Endothelial cell of umbilical vein (primary cell): ENCODE results near the gene FBXO10. TPM values are rescaled to one million over a fixed set of nuclear protein-coding genes. Genes with fewer than 3 reads are reported as not detected.
"Not testable (repeated sequence)": the region's sequence is repeated elsewhere in the genome, so short reads cannot be mapped to it uniquely, and the experiment has no call there.

Source experiments
- BruUV-seq: library from RNA; stranded (reverse); fragments of 400-500 nt; replicated peaks from 2 replicates; lab custom pipeline; 2021; lab: Mats Ljungman, UMichigan
- CTCF ChIA-PET: fragments of 300-600, 350-600 bp; sonication (Branson Sonifier 250); formaldehyde crosslinking; loops from one replicate; lab custom pipeline; 2021; ENCODE audit warnings: antibody characterized with exemption, inconsistent platforms; lab: Charles Lee
- POLR2A ChIA-PET: fragments of 300-600, 350-600 bp; sonication (Branson Sonifier 250); formaldehyde crosslinking; loops from one replicate; lab custom pipeline; 2021; ENCODE audit warnings: antibody characterized with exemption, inconsistent platforms; lab: Charles Lee
- DNase-seq: peaks from one replicate; pipeline ENCODE4 v3.0.0-alpha.2; 2011; ENCODE audit warnings: low read depth, low spot score
- FAIRE-seq: peaks from 2 replicates; lab custom pipeline; 2011; peaks lifted over from hg19 to GRCh38; lab: Jason Lieb, UNC
- H2AFZ ChIP-seq: 2 replicates; pipeline ENCODE4 v1.6.0; 2012; ENCODE audit warnings: low read depth, low read length, control low read depth, inconsistent platforms
- H3K27ac ChIP-seq: 2 replicates; pipeline ENCODE4 v1.5.1; 2011; ENCODE audit warnings: low read depth, mild to moderate bottlenecking, control low read depth, low read length, moderate library complexity; ENCODE audit not compliant: insufficient read depth
- H3K27me3 ChIP-seq, 2 experiments: 2 replicates each; pipeline versions ENCODE4 v1.6.0 to v1.6.1; 2011; ENCODE audit warnings: low read length in 2 of 2, mixed read lengths in 1 of 2; ENCODE audit not compliant: control insufficient read depth in 2 of 2, insufficient read depth in 2 of 2
- H3K36me3 ChIP-seq, 2 experiments: 2 replicates in 1 of 2; 3 replicates in 1 of 2; pipeline ENCODE4 v1.5.1; 2011; ENCODE audit warnings: low read length in 2 of 2, mild to moderate bottlenecking in 1 of 2, moderate library complexity in 1 of 2; ENCODE audit not compliant: control insufficient read depth in 2 of 2, insufficient read depth in 2 of 2; ENCODE audit errors: extremely low read depth in 1 of 2
- H3K4me1 ChIP-seq: 3 replicates; pipeline ENCODE4 v1.5.1; 2011; ENCODE audit warnings: mild to moderate bottlenecking, low read length; ENCODE audit not compliant: control insufficient read depth, insufficient read depth; ENCODE audit errors: extremely low read depth
- H3K4me2 ChIP-seq: 2 replicates; pipeline ENCODE4 v1.6.1; 2011; ENCODE audit warnings: low read length, control low read depth, mixed read lengths; ENCODE audit not compliant: insufficient read depth
- H3K4me3 ChIP-seq, 3 experiments: fragments of 200-600 bp in 1 of 3; sonication (generic), shearing (Covaris generic) in 1 of 3; replicated peaks in 1 of 3; 2 replicates each; pipeline ENCODE4 v1.5.1; 2011 to 2016; ENCODE audit warnings: control low read depth in 3 of 3, low read length in 3 of 3, mild to moderate bottlenecking in 2 of 3, inconsistent platforms in 1 of 3, low read depth in 1 of 3, moderate library complexity in 1 of 3; ENCODE audit not compliant: insufficient read depth in 1 of 3
- H3K79me2 ChIP-seq: 2 replicates; pipeline ENCODE4 v1.6.0; 2012; ENCODE audit warnings: low read length, inconsistent platforms; ENCODE audit not compliant: control insufficient read depth, insufficient read depth
- H3K9ac ChIP-seq: replicated peaks from 2 replicates; pipeline ENCODE3; 2011; ENCODE audit warnings: low read length, control low read depth; ENCODE audit not compliant: insufficient read depth; ENCODE audit errors: extremely low read depth
- H3K9me1 ChIP-seq: replicated peaks from 3 replicates; pipeline ENCODE4 v1.6.0; 2011; ENCODE audit warnings: mild to moderate bottlenecking, low read length; ENCODE audit not compliant: control insufficient read depth, insufficient read depth; ENCODE audit errors: extremely low read depth
- H3K9me3 ChIP-seq: replicated peaks from 2 replicates; pipeline ENCODE4 v1.5.1; 2012; ENCODE audit warnings: low read length, inconsistent platforms; ENCODE audit not compliant: control insufficient read depth, insufficient read depth
- H4K20me1 ChIP-seq: replicated peaks from 2 replicates; pipeline ENCODE3; 2011; ENCODE audit warnings: mild to moderate bottlenecking, low read length; ENCODE audit not compliant: control insufficient read depth, insufficient read depth; ENCODE audit errors: extremely low read depth
- CTCF ChIP-seq, 2 donors: IDR thresholded peaks; 1 replicate in 1 of 2; 2 replicates in 1 of 2; pipeline ENCODE4 v1.5.1; 2011; ENCODE audit warnings: low read length in 2 of 2, mild to moderate bottlenecking in 2 of 2, moderate library complexity in 2 of 2, control low read depth in 1 of 2, inconsistent platforms in 1 of 2, low read depth in 1 of 2; ENCODE audit not compliant: insufficient read depth in 1 of 2; ENCODE audit errors: extremely low read depth in 1 of 2
- EZH2 ChIP-seq: IDR thresholded peaks from 2 replicates; pipeline ENCODE4 v1.6.1; 2012; ENCODE audit warnings: borderline replicate concordance, low read depth, mild to moderate bottlenecking, moderate library complexity, low read length, inconsistent platforms; ENCODE audit not compliant: severe bottlenecking
- FOS ChIP-seq: IDR thresholded peaks from 2 replicates; pipeline ENCODE4 v1.6.1; 2011; ENCODE audit warnings: mild to moderate bottlenecking, low read length, moderate library complexity, borderline replicate concordance; ENCODE audit not compliant: insufficient read depth
- GATA2 ChIP-seq: IDR thresholded peaks from 2 replicates; pipeline ENCODE4 v1.7.0; 2011; ENCODE audit warnings: low read depth, mild to moderate bottlenecking, moderate library complexity, mixed read lengths, low read length; ENCODE audit not compliant: insufficient read length, insufficient read depth
- JUN ChIP-seq: IDR thresholded peaks from 2 replicates; pipeline ENCODE4 v1.6.1; 2011; ENCODE audit warnings: borderline replicate concordance, low read depth; ENCODE audit not compliant: insufficient read length, insufficient read depth
- MAX ChIP-seq: IDR thresholded peaks from 2 replicates; pipeline ENCODE4 v1.6.1; 2011; ENCODE audit not compliant: insufficient read depth, insufficient read length
- MYC ChIP-seq: IDR thresholded peaks from one replicate; pipeline ENCODE4 v1.6.1; 2011; ENCODE audit warnings: mild to moderate bottlenecking, low read depth, low read length
- POLR2A ChIP-seq: IDR thresholded peaks from 2 replicates; pipeline ENCODE4 v1.6.1; 2012; ENCODE audit warnings: low read depth, mild to moderate bottlenecking, control low read depth, low read length
- POLR2AphosphoS5 ChIP-seq: IDR thresholded peaks from 2 replicates; pipeline ENCODE4 v1.6.1; 2012; ENCODE audit warnings: low read depth, mild to moderate bottlenecking, control low read depth, low read length, moderate library complexity; ENCODE audit not compliant: insufficient read depth
- dilution Hi-C: fragments of 300-500 bp; cut with MboI; formaldehyde crosslinking; loops from one replicate; pipeline ENCODE4 v1.15.0; 2019; ENCODE audit warnings: low sequenced_read_pairs; ENCODE audit not compliant: extremely low pct_ligation_motif_present
- intact Hi-C: fragments of 100-400 bp; cut with micrococcal nuclease; formaldehyde crosslinking; loops from one replicate; pipeline ENCODE4 v1.10.0; 2022
- polyA plus RNA-seq, 4 experiments: library from polyadenylated mRNA; depleted of rRNA in 3 of 4; stranded (reverse) in 3 of 4; unstranded in 1 of 4; fragments of >200 nt; gene quantifications; 2 replicates each; pipeline versions ENCODE4 v1.2.1 to v1.2.3, GENCODE V29; 2011 to 2012; ENCODE audit warnings: missing spikeins in 1 of 4
- total RNA-seq: library from RNA; stranded (reverse); gene quantifications from 2 replicates; pipeline ENCODE4 v1.2.3, GENCODE V29; 2021

The FBXO10 gene
- total and polyA plus RNA-seq, 2 donors (not counting 3 experiments of a cell fraction or from before 2014, with no cell fraction given) = 11.8 to 14.4 TPM

GRCh38 chr9:37477443-37477842, 98.7 kb downstream of the FBXO10 start:
- H3K4me1 ChIP-seq, H4K20me1 ChIP-seq, H3K27ac ChIP-seq, intact Hi-C loops, H3K9ac ChIP-seq, FAIRE-seq, H3K4me3 ChIP-seq, H2AFZ ChIP-seq, POLR2A ChIA-PET, H3K9me3 ChIP-seq, H3K9me1 ChIP-seq, BruUV-seq, H3K4me2 ChIP-seq, CTCF ChIA-PET, H3K36me3 ChIP-seq, DNase-seq, H3K79me2 ChIP-seq, dilution Hi-C loops: not testable (repeated sequence)
- peaks cover 8 to 15% of the 10 kb centered on the region in 2 experiments for H3K27me3 ChIP-seq

GRCh38 chr9:37476930-37477329, 99.2 kb downstream of the FBXO10 start:
- Histone ChIP-seq H3K4me1 (peaks cover 3% of the 10 kb centered on the region), H3K9ac (no peak overlapping the region), H4K20me1 (no peaks in the 10 kb centered on the region), H3K27ac (no peak overlapping the region), H3K27me3 (peaks cover 8 to 15% of the 10 kb centered on the region in 2 experiments), H2AFZ (no peak overlapping the region), H3K9me3 (no peaks in the 10 kb centered on the region), H3K4me3 (no peak overlapping the region), H3K4me2 (no peak overlapping the region), H3K9me1 (no peaks in the 10 kb centered on the region), H3K79me2 (no peaks in the 10 kb centered on the region), H3K36me3 (no peaks in the 10 kb centered on the region)
- no peak for FAIRE-seq
- DNase-seq = no peak
- dilution Hi-C loops (no loop called here), intact Hi-C loops (no loop called here)
- BruUV-seq = no TSS peak
- POLR2A ChIA-PET = no interaction called here
- TF ChIP-seq MYC (no peak), GATA2 (no peak), POLR2A (no peak), JUN (no peak), EZH2 (no peak), MAX (no peak), FOS (no peak), CTCF (IDR thresholded peaks at IDR 0.05; ENCODE audit: extremely low read depth in 1 of 2, insufficient read depth in 1 of 2, low read depth in 1 of 2, low read length in 2 of 2) (no peak), POLR2AphosphoS5 (no peak)
- CTCF ChIA-PET = no interaction called here
